ENCODE data around the gene OR10D3. TPM values are rescaled to one million over a fixed set of nuclear protein-coding genes. Genes with fewer than 3 reads are reported as not detected.
"Not testable (repeated sequence)": the region's sequence is repeated elsewhere in the genome, so short reads cannot be mapped to it uniquely, and the experiment has no call there.

The OR10D3 gene
- polyA plus RNA-seq, 3 donors = not detected

DNA sequence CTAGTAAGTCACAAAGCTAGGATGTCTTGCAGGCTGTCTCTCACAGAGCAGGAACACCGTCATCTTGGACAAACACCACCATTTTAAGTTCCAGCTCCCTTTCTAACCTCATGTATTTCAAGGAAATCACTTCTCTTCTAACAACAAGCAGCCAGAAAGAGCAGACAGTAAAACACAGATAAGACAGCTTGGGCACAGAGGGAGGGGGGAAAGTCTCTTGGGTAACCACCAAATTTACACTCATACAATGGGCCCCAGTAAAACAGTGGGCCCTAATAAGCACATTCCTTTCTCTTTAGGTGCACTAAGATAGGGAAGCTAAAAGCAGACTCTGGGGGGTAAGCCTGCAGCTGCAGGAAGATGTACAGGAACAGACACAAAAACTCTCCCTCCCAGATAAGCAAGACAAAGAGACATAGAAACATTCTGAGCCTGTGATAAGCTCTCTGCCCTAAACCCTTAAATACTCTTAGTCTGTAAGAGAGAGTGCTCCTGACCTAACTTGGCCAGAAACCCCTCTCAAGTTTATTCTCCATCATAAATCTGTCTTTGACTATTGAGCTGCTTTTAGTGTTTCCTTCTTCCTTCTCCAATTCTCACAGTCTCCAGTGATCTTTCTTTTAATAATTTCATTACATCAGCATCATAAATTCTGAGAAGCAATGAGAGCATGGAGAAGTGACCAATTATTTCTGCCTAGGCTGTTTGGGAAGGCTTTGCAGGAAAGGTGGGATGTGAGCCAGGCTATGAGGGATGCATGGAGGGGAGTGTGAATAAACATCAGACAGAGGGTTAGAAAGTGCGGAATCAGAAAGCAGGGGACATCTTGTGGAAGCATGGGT is 7.4 kb downstream of the OR10D3 start:
- DNase-seq (ENCODE audit: extremely low read depth in 1 of 11, low read depth in 9 of 11, low spot score in 4 of 11) = peak in 6 of 11 donors; percentile 8 to 22 (median 14)

DNA sequence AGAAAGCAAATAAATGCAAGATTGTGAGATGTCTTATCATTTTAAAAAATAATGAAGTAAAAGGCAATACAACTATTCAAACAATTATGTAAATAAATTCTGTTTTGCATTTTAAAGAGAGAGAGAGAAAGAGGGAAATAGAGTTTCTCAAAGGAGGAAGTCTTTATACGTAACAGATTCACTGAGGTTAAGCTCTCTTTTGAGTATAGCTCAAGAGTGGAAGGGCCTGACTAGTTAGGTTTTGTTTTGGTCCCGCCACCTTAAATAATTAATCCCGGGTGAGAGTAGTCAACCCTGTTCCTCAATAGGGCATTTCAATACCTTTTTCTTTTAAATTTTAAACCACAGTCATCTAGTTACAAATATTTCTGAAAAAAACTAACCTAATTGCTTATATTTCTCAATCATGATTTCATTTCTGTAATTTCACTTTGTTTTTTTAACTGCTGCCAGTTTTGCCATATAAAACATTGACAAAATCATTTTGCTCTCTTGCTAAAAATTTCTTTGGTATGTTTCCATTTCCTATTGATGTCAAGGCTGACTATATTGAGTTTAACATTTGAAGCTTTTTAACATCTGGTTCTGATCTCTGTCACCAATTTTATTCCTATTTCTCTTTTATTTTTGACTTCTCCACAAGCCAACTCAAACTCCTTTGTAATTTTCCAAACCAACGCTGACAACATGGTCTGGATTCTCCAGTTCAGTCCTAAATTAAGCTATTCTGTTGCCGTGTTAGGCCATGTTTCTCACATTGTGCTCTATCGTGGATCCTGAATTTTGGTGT is 10.3 kb downstream of the OR10D3 start:
- no peak for DNase-seq (ENCODE audit: extremely low read depth in 1 of 11, low read depth in 9 of 11, low spot score in 4 of 11)

DNA sequence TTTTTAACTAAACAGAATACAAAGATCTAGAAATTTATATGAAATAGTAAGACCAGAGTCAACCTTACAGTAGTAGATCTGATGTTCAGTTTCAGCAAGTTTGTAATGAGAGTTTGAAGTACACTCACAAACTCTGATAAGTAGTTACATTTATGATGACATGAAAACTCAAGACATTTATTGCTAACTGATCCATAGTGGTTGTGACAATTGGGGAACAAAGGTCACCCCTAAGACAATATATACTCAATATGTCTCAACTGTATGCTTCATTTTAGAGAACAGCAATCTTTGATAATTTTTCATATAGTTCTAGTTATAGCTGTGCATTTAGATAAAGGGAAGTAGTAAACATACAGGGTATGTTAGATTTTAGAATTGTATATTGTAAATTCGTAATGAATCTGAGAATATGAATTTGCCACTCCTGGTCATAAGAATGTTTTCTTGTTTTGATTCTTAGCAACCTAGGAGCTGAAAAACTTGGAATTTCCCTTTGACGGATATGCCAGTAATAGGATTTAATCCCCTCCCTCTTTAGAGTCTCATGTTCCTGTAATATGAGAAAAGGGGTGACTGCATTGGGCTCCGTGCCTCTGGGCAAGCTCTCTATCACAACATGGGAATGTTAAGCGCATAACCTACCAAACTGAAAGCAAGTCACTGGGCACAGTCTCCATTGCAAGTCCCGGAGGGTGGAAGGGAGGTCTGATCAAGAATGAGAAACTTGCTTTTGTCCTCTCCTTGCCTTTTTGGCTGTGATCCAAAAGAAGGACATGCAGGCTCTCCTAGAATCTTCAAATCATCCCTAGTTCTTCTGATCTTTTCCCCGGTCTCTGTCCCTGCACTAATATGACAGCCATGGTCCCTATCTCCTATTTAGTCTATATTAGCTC is 11.4 kb downstream of the OR10D3 start:
- no peak for DNase-seq (ENCODE audit: extremely low read depth in 1 of 11, low read depth in 9 of 11, low spot score in 4 of 11)

DNA sequence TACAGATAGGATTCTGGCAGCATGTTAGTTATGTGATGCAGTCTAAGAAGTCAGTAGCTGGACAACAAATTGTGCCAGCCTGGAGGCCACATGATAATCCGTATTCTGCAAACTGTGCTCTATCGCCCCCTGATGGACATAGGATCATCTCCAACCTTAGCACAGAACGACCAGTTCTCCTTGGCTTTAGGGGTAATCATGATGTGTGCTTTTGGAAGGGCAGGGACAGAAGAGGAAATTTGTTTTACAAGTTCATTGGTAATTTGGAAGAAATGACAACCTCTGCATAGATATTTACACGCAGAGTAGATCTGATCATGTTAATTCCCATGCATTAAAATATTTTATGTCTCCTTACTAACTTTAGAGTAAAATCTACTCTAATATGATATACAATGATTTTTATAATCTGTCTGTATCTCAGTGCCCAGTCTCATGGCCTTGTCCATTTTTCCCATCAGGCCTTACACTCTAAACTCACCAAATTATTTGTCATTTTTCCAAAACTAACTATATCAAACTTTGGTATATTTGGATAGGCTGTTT is 12.1 kb downstream of the OR10D3 start:
- peak in 3 of 11 donors; percentile 7 to 31 (median 22) for DNase-seq (ENCODE audit: extremely low read depth in 1 of 11, low read depth in 9 of 11, low spot score in 4 of 11)

DNA sequence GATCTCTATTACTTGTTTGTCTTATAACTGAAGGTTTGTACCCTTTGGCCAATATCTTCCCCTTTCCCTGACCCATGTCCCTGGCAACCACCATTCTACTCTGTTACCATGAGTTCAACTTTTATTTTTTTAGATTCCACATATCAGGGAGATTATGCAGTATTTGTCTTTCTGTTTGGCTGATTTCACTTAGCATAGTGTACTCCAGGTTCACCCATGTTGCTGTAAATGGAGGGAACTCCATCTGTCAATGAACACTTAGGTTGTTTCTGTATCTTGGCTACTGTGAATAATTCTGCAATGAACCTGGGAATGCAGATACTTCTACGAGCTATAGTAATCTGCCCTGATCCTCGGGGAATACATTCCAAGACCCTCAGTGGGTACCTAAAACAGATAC is 14.9 kb downstream of the OR10D3 start:
- DNase-seq (ENCODE audit: extremely low read depth in 1 of 11, low read depth in 9 of 11, low spot score in 4 of 11) = no peak

DNA sequence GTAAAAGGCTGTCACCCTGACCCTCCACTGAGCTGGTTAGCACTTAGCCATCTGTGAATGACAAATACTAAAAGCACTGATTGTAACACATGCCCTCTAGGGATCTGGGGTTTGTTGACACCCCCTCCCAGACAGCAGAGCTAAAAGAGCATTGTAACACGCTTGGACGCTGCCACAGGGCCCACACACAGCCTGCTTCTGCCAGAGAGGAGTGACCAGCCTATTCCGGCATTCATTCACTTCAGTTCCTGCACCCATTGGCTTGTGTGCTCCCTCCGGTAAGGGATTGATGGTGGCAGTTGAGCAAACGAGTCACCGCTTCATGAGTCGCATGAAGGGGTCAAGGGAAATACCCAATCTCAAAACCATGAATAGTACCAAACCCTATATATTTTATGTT is 15.8 kb downstream of the OR10D3 start:
- DNase-seq (ENCODE audit: extremely low read depth in 1 of 11, low read depth in 9 of 11, low spot score in 4 of 11) = no peak

DNA sequence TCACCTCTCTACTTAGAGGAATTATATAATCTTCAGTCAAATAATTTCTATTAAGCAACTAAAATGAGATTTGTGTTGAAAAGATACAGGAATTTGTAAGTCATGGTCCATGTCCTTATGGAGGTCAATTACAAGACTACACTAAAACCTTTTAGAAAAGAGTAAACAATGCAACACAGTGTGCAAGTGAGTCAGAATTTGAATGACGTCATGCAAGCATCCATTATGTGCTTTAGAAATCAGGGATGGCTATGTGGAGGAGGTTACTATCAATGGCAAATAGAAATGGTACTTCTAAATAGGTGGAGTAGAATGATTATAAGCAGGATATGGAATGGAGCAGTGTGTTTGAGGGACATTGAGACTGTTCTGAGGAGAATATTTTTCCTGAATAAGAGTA is 16.6 kb downstream of the OR10D3 start:
- no peak for DNase-seq (ENCODE audit: extremely low read depth in 1 of 11, low read depth in 9 of 11, low spot score in 4 of 11)

DNA sequence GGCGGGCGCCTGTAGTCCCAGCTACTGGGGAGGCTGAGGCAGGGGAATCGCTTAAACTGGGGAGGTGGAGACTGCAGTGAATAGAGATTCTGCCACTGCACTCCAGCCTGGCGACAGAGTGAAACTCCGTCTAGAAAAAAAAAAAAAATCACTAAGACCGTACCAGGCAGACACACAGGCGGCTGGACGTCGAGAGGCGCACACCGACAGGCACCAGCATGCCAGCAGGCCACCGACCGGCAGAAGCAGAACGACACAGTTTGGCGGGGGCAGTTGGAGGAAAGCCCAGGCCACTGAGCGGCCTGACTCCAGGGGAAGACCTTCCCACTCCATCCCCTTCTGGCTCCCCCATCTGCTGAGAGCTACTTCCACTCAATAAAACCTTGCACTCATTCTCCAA is 17.5 kb downstream of the OR10D3 start:
- no peak for DNase-seq (ENCODE audit: extremely low read depth in 1 of 11, low read depth in 9 of 11, low spot score in 4 of 11)

DNA sequence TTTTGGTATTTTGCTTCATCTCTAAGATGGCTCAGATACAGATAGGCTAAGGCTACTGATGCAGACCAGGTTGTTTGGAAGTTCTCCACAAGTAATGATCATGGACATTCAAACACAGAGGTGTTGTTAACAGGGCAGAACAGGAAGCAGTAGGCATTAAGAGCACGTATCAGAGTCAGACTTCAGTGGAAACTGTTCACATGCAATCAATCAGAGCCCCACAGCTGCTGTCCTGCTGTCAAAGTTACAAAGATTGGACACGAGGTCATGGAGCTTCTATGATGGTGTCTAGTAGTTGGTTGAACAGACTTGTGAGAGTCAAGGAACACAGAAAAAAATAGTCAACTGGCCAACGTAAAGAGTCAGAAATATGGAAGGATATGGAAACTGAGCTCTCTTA is 19.8 kb downstream of the OR10D3 start:
- DNase-seq (ENCODE audit: extremely low read depth in 1 of 11, low read depth in 9 of 11, low spot score in 4 of 11) = no peak

DNA sequence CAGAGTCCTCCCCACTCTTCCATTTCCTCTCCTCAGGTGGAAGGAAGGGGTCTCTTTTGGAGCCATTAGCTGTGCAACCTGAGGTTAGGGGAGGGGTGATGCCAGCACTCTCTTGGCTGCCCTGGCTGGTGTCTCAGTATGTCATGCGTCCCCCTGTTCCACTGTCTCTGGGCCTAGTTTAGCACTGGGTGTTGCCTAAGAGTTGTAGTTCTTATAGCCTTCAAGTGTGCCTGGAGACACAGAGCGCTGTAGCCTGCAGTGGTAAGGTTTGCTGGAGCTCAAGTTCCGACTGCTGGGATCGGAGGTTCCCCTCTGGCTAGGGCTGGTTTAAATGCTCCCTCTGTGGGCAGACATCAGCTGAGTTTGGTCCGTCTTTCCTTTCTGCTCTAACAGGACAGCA is 20.9 kb downstream of the OR10D3 start:
- DNase-seq (ENCODE audit: extremely low read depth in 1 of 11, low read depth in 9 of 11, low spot score in 4 of 11) = no peak

DNA sequence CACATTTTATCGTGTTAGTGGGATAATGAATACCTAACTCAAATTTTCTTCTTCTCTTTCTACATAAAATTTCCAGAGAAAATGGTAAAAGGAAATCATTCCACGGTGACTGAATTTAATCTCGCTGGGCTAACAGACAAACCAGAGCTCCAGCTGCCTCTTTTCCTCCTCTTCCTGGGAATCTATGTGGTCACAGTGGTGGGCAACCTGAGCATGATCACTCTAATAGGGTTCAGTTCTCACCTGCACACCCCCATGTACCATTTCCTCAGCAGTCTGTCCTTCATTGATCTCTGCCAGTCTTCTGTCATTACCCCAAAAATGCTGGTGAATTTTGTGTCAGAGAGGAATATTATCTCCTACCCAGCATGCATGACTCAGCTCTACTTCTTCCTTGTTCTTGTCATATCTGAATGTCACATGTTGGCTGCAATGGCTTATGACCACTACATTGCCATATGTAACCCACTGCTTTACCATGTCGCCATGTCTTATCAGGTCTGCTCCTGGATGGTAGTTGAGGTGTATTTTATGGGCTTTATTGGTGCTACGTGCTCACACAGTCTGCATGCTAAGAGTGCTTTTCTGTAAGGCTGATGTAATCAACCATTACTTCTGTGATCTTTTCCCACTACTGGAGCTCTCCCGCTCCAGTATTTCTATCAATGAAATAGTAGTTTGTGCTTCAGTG is 24.1 kb downstream of the OR10D3 start:
- no peak for DNase-seq (ENCODE audit: extremely low read depth in 1 of 11, low read depth in 9 of 11, low spot score in 4 of 11)

DNA sequence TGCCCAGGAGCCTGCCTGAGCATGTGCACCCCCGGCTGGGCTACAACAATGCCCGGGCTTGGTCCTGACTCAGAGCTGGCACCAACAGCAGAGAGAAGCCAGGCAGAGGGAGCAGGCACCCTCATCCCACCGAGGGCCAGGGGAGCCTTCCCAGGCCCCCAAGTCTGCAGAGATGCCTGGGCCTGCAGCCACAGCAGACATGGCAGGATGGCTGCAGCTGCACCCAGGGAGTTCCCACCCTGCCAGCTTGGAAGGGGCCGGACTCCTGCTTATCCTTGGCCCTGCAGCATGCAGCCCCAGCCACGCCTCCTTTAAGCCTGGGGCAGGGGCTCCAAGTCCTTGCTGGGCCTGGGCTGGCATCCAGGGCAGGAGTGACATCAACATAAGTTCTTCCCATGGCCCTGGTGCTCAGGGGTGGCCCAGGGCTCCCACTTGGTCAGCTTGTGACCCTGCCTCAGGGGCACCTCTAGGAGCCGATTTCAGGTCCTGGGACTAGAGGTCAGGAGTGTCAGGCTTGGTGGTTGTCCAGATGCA is 26.7 kb downstream of the OR10D3 start:
- no peak for DNase-seq (ENCODE audit: extremely low read depth in 1 of 11, low read depth in 9 of 11, low spot score in 4 of 11)

DNA sequence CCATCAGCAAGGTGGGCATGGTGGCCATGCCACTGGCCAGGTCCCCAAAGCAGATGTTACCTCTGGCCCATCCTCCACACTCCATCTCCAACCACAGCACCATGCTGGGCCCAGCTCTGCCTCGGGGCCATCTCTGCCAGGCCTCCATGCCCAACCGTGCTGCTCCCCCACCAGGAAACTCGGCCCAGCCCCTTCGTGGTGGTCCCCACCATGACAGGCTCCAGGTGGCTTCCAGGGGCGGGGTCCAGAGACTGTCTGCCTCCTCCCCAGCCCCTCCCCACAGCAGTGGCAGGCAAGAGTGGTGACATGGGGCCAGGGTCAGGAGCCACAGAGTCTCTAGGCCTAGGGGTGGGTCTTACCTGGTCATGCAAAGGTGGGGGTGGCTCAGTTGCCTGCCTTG is 27.3 kb downstream of the OR10D3 start:
- DNase-seq (ENCODE audit: extremely low read depth in 1 of 11, low read depth in 9 of 11, low spot score in 4 of 11) = no peak

DNA sequence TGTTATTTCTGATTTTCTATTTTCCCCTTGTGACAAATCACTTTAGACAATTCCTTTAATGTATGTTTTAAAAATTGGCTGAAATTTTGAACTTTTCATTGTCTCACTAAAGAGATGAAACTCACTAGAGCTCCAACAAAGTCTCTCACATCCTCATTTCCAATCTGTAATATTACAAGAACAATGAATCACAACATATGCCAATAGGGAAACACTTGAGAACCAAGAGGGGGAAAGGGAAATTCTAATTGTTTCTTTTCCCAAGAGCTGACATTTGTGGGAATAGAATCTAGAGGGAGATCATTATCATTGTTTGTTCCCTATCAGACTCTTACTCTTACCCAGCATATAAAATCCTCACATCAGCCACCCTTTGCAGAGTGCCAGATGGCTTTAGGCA is 28.2 kb downstream of the OR10D3 start:
- DNase-seq (ENCODE audit: extremely low read depth in 1 of 11, low read depth in 9 of 11, low spot score in 4 of 11) = no peak

DNA sequence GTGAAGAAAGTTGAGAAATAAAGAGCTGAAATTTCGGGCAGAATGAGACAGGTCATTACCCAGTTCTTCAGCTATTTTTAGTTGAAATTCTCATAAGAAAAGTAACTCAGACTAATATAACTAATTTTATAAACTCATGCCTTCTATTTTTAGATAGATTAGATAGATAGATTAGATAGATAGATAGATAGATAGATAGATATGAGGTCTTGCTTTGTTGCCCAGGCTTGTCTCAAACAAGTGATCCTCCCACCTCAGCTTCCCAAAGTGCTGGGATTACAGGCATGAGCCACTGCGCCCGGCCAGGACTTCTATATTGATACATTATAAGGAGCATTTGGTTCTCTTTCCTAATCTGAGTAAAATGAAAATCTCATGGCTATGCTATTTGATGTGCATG is 30.9 kb downstream of the OR10D3 start:
- DNase-seq (ENCODE audit: extremely low read depth in 1 of 11, low read depth in 9 of 11, low spot score in 4 of 11) = no peak

DNA sequence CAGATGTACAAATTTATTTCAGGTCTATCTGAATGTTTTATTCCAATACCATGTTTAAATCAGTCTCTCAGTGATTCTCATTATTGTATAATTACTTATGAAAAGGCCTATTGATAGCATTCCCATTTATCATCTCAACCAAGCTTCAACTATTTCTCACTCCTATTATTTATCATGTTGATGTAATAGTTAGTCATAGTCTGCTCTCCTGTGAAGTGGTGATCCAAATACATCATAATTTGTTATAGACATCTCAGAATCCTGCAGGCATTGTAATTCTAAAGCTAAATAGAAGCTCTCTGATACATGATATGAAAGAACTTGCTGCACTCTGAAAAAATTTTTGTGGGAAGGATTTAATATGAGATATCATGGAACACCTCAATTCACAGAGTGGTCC is 36.0 kb downstream of the OR10D3 start:
- DNase-seq (ENCODE audit: extremely low read depth in 1 of 11, low read depth in 9 of 11, low spot score in 4 of 11) = no peak

DNA sequence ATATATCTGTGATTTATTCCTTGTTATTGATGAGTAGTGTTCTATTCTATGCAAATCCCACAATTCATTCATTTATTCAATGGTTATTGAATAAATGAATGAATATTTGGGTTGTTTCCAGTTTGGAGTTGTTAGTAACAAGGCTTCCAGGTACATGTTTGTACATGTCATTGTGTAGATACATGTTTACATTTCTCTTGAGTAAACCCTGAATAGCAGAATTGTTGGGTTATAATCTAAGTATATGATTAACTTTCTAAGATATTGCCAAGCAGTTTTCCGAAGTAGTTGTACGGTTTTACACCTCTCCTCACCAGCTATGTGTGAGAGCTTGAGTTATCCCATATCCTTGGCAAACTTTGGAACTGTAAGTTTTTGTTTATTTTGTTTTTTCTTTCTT is 39.3 kb downstream of the OR10D3 start:
- DNase-seq (ENCODE audit: extremely low read depth in 1 of 11, low read depth in 9 of 11, low spot score in 4 of 11) = no peak

DNA sequence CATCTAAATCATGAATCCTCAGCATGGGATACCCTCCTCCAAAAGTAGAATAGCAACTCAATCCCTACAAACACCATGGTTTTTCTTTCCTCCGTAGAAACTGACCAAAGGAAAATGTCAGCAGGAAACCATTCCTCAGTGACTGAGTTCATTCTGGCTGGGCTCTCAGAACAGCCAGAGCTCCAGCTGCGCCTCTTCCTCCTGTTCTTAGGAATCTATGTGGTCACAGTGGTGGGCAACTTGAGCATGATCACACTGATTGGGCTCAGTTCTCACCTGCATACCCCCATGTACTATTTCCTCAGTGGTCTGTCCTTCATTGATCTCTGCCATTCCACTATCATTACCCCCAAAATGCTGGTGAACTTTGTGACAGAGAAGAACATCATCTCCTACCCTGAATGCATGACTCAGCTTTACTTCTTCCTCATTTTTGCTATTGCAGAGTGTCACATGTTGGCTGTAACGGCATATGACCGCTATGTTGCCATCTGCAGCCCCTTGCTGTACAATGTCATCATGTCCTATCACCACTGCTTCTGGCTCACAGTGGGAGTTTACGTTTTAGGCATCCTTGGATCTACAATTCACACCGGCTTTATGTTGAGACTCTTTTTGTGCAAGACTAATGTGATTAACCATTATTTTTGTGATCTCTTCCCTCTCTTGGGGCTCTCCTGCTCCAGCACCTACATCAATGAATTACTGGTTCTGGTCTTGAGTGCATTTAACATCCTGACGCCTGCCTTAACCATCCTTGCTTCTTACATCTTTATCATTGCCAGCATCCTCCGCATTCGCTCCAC is 41.7 kb downstream of the OR10D3 start:
- not testable (repeated sequence) for DNase-seq (ENCODE audit: extremely low read depth in 1 of 11, low read depth in 9 of 11, low spot score in 4 of 11)
